Caki2 (cell line): ENCODE results near the gene BAX. TPM values are rescaled to one million over a fixed set of nuclear protein-coding genes. Genes with fewer than 3 reads are reported as not detected.
"Not testable (repeated sequence)": the region's sequence is repeated elsewhere in the genome, so short reads cannot be mapped to it uniquely, and the experiment has no call there.

Source experiments
- DNase-seq: peaks from one replicate; pipeline ENCODE4 v3.0.0-alpha.2; 2015; ENCODE audit warnings: low read depth
- in situ Hi-C: cut with HindIII; loops from 2 replicates; pipeline ENCODE4 v1.10.0; 2016; ENCODE audit warnings: low sequenced_read_pairs, low pct_unique_long_range_greater_than_20kb, mixed read lengths
- total RNA-seq: library from RNA; depleted of rRNA; stranded (reverse); fragments of >200 nt; shearing (Covaris generic); gene quantifications from 2 replicates; pipeline ENCODE4 v1.2.3, GENCODE V29; 2014; ENCODE audit warnings: low replicate concordance

BAX gene
- total RNA-seq, 1 experiment from 2014 or later: 188 TPM

GRCh38 chr19:48926909-48927308, 27.8 kb upstream of the BAX start:
- in situ Hi-C loops: no loop called here
- peak; percentile 81 for DNase-seq

GRCh38 chr19:48927692-48928091, 27.0 kb upstream of the BAX start:
- DNase-seq, in situ Hi-C loops: not testable (repeated sequence)

- no peak for DNase-seq
- in situ Hi-C loops: no loop called here
These were observed 26.3 kb upstream of the BAX start for GRCh38 chr19:48928164-48929025.

GRCh38 chr19:48933382-48933932, 21.2 kb upstream of the BAX start, which contains the start of gene DHDH:
TSS of gene DHDH (plus strand) at chr19:48933699. CDS start at chr19:48933722, 23 bp downstream.
- DNase-seq: peak; percentile 84
- in situ Hi-C loops: no loop called here

GRCh38 chr19:48934837-48935236, 19.8 kb upstream of the BAX start:
- DNase-seq: no peak
- in situ Hi-C loops: no loop called here

- in situ Hi-C loops: no loop called here
- DNase-seq: no peak
These were observed 18.8 kb upstream of the BAX start for GRCh38 chr19:48935864-48936263.

GRCh38 chr19:48938256-48938655, 16.4 kb upstream of the BAX start:
- DNase-seq: no peak

GRCh38 chr19:48940902-48941301, 13.8 kb upstream of the BAX start:
- in situ Hi-C loops: no loop called here
- no peak for DNase-seq

More at GRCh38 chr19:48938256-48938655, 16.4 kb upstream of the BAX start:
- in situ Hi-C loops: no loop called here

GRCh38 chr19:48943081-48943480, 11.6 kb upstream of the BAX start:
- no peak for DNase-seq
- in situ Hi-C loops: no loop called here

GRCh38 chr19:48945415-48945814, 9.3 kb upstream of the BAX start:
- no peak for DNase-seq
- in situ Hi-C loops: no loop called here

GRCh38 chr19:48945817-48946216, 8.9 kb upstream of the BAX start:
- in situ Hi-C loops: no loop called here

GRCh38 chr19:48946463-48947257, 8.0 kb upstream of the BAX start:
- in situ Hi-C loops: no loop called here
- no peak for DNase-seq

More at GRCh38 chr19:48945817-48946216, 8.9 kb upstream of the BAX start:
- no peak for DNase-seq

- no peak for DNase-seq
- in situ Hi-C loops: no loop called here
These were observed 7.5 kb upstream of the BAX start for GRCh38 chr19:48947258-48947542.

GRCh38 chr19:48950159-48950558, 4.5 kb upstream of the BAX start:
- in situ Hi-C loops: no loop called here
- no peak for DNase-seq

GRCh38 chr19:48950830-48951519, 3.7 kb upstream of the BAX start:
- in situ Hi-C loops: no loop called here
- peak; percentile 28 for DNase-seq

GRCh38 chr19:48953141-48953540, 1.5 kb upstream of the BAX start:
- in situ Hi-C loops: no loop called here
- no peak for DNase-seq

GRCh38 chr19:48953990-48954594, 583 bp upstream of the BAX start:
- in situ Hi-C loops: no loop called here
- no peak for DNase-seq

GRCh38 chr19:48955308-48955958, 758 bp downstream of the BAX start:
- no peak for DNase-seq
- in situ Hi-C loops: no loop called here
